ENCODE results near the gene RBM34. TPM values are rescaled to one million over a fixed set of nuclear protein-coding genes. Genes with fewer than 3 reads are reported as not detected.

Gene RBM34
- total RNA-seq, 1 donor from 2014 or later: 130 TPM

- no peak overlapping the region for H3K4me3 ChIP-seq (ENCODE audit: low read depth, low read length)
- TF ChIP-seq CTCF (IDR thresholded peaks at IDR 0.05; ENCODE audit: insufficient read depth, low read length, poor library complexity, severe bottlenecking): no peak
- no peak for DNase-seq (ENCODE audit: low read depth)
- no peaks in the 10 kb centered on the region for H3K27me3 ChIP-seq (ENCODE audit: control insufficient read depth, insufficient read depth, low read length)
- H3K36me3 ChIP-seq (ENCODE audit: control insufficient read depth, insufficient read depth, low read length): peaks cover 1% of the 10 kb centered on the region
Measured at GRCh38 chr1:235124111-235124510, 36.9 kb downstream of the RBM34 start.

GRCh38 chr1:235122348-235122747 is 38.7 kb downstream of the RBM34 start:
- no peaks in the 10 kb centered on the region for H3K27me3 ChIP-seq (ENCODE audit: control insufficient read depth, insufficient read depth, low read length)
- no peak overlapping the region for H3K4me3 ChIP-seq (ENCODE audit: low read depth, low read length)
- DNase-seq (ENCODE audit: low read depth): no peak
- TF ChIP-seq CTCF (IDR thresholded peaks at IDR 0.05; ENCODE audit: insufficient read depth, low read length, poor library complexity, severe bottlenecking): no peak
- peaks cover 1% of the 10 kb centered on the region for H3K36me3 ChIP-seq (ENCODE audit: control insufficient read depth, insufficient read depth, low read length)

GRCh38 chr1:235113183-235113917 is 47.7 kb downstream of the RBM34 start:
- no peak overlapping the region for H3K4me3 ChIP-seq (ENCODE audit: low read depth, low read length)
- peaks cover 2% of the 10 kb centered on the region for H3K36me3 ChIP-seq (ENCODE audit: control insufficient read depth, insufficient read depth, low read length)
- no peak for TF ChIP-seq CTCF (IDR thresholded peaks at IDR 0.05; ENCODE audit: insufficient read depth, low read length, poor library complexity, severe bottlenecking)
- no peaks in the 10 kb centered on the region for H3K27me3 ChIP-seq (ENCODE audit: control insufficient read depth, insufficient read depth, low read length)
- DNase-seq (ENCODE audit: low read depth): no peak

GRCh38 chr1:235112297-235113182 is 48.5 kb downstream of the RBM34 start:
- Histone ChIP-seq H3K36me3 (ENCODE audit: control insufficient read depth, insufficient read depth, low read length) (peaks cover 2% of the 10 kb centered on the region), H3K27me3 (ENCODE audit: control insufficient read depth, insufficient read depth, low read length) (no peaks in the 10 kb centered on the region)
- DNase-seq (ENCODE audit: low read depth): no peak

GRCh38 chr1:235111107-235111506 is 49.9 kb downstream of the RBM34 start:
- Histone ChIP-seq H3K4me3 (ENCODE audit: low read depth, low read length) (no peak overlapping the region), H3K36me3 (ENCODE audit: control insufficient read depth, insufficient read depth, low read length) (peaks cover 2% of the 10 kb centered on the region), H3K27me3 (ENCODE audit: control insufficient read depth, insufficient read depth, low read length) (no peaks in the 10 kb centered on the region)
- no peak for DNase-seq (ENCODE audit: low read depth)
- no peak for TF ChIP-seq CTCF (IDR thresholded peaks at IDR 0.05; ENCODE audit: insufficient read depth, low read length, poor library complexity, severe bottlenecking)

More at GRCh38 chr1:235112297-235113182, 48.5 kb downstream of the RBM34 start:
- no peak for TF ChIP-seq CTCF (IDR thresholded peaks at IDR 0.05; ENCODE audit: insufficient read depth, low read length, poor library complexity, severe bottlenecking)
- H3K4me3 ChIP-seq (ENCODE audit: low read depth, low read length): no peak overlapping the region
